Colonic mucosa (tissue), 4 donors: Measurements from ENCODE around the gene ACOX3. TPM values are rescaled to one million over a fixed set of nuclear protein-coding genes. Genes with fewer than 3 reads are reported as not detected.

Source experiments
- DNase-seq: peaks from one replicate; pipeline ENCODE4 v3.0.0-alpha.2; 2020
- H3K27ac ChIP-seq: fragments of 200-600 bp; one replicate; pipeline ENCODE4 v1.8.0; 2021
- H3K27me3 ChIP-seq: fragments of 200-600 bp; one replicate; pipeline ENCODE4 v1.8.0; 2021
- H3K36me3 ChIP-seq: fragments of 200-600 bp; one replicate; pipeline ENCODE4 v1.8.0; 2021
- H3K4me1 ChIP-seq: fragments of 200-600 bp; one replicate; pipeline ENCODE4 v1.8.0; 2021; ENCODE audit warnings: mild to moderate bottlenecking
- H3K4me3 ChIP-seq: fragments of 200-600 bp; one replicate; pipeline ENCODE4 v1.8.0; 2021
- H3K9ac ChIP-seq, 2 donors: one replicate each; pipeline ENCODE4 v1.7.0; 2013; ENCODE audit warnings: control low read depth in 2 of 2, low read depth in 2 of 2, low read length in 2 of 2
- H3K9me3 ChIP-seq: fragments of 200-600 bp; one replicate; pipeline ENCODE4 v1.8.0; 2021
- CTCF ChIP-seq: fragments of 200-600 bp; IDR thresholded peaks from one replicate; pipeline ENCODE4 v1.8.0; 2022; ENCODE audit warnings: antibody characterized with exemption, mild to moderate bottlenecking
- intact Hi-C: fragments of 100-400 bp; cut with DNase I; formaldehyde crosslinking; loops from one replicate; pipeline ENCODE4 v1.14.1; 2022
- total RNA-seq, 2 donors: library from RNA; stranded (reverse); fragmentation: NEBNext Ultra II Directional in 1 of 2; extraction: Animal tissue kit (Norgen Biotek cat#: 25700) in 1 of 2; gene quantifications; one replicate each; pipeline ENCODE4 v1.2.1, GENCODE V29; 2021
- donor health status: healthy.
- donor health status: DM: no; HTN: no; CAD: no.
- donor health status: DM: no; HTN: no; CAD: no.

The ACOX3 gene
- total RNA-seq, 2 donors from 2014 or later, result 19.9 to 26.1 TPM

- Histone ChIP-seq H3K36me3 (no peaks in the 10 kb centered on the region), H3K9me3 (no peaks in the 10 kb centered on the region), H3K4me3 (no peak overlapping the region), H3K9ac (no peak overlapping the region), H3K27me3 (no peaks in the 10 kb centered on the region), H3K4me1 (no peaks in the 10 kb centered on the region), H3K27ac (no peak overlapping the region)
- no peak for TF ChIP-seq CTCF
- DNase-seq, result no peak
- intact Hi-C loops, result no loop called here
Measured at GRCh38 chr4:8319731-8320385, 120.7 kb downstream of the ACOX3 start.

- Histone ChIP-seq H3K9ac (no peak overlapping the region), H3K36me3 (no peaks in the 10 kb centered on the region), H3K4me1 (no peaks in the 10 kb centered on the region), H3K9me3 (no peaks in the 10 kb centered on the region), H3K27me3 (no peaks in the 10 kb centered on the region), H3K27ac (no peak overlapping the region), H3K4me3 (no peak overlapping the region)
- DNase-seq, result no peak
- intact Hi-C loops, result no loop called here
- TF ChIP-seq CTCF, result no peak
Measured at GRCh38 chr4:8319061-8319460, 121.5 kb downstream of the ACOX3 start.

- H3K4me3 ChIP-seq, result no peak overlapping the region
- H3K9me3 ChIP-seq, result no peaks in the 10 kb centered on the region
- DNase-seq, result no peak
- no peak for TF ChIP-seq CTCF
- no peaks in the 10 kb centered on the region for H3K27me3 ChIP-seq
- H3K4me1 ChIP-seq, result no peaks in the 10 kb centered on the region
- no peak overlapping the region for H3K27ac ChIP-seq
- intact Hi-C loops, result no loop called here
- no peaks in the 10 kb centered on the region for H3K36me3 ChIP-seq
- H3K9ac ChIP-seq, result no peak overlapping the region
Measured at GRCh38 chr4:8318509-8318908, 122.0 kb downstream of the ACOX3 start.

GRCh38 chr4:8317474-8317873 is 123.0 kb downstream of the ACOX3 start:
- intact Hi-C loops, result no loop called here
- Histone ChIP-seq H3K27me3 (no peaks in the 10 kb centered on the region), H3K36me3 (no peaks in the 10 kb centered on the region), H3K4me1 (no peaks in the 10 kb centered on the region), H3K9ac (no peak overlapping the region), H3K9me3 (no peaks in the 10 kb centered on the region), H3K4me3 (no peak overlapping the region), H3K27ac (no peak overlapping the region)
- no peak for DNase-seq
- no peak for TF ChIP-seq CTCF

GRCh38 chr4:8316911-8317351 is 123.6 kb downstream of the ACOX3 start:
- intact Hi-C loops, result no loop called here
- H3K9me3 ChIP-seq, result no peaks in the 10 kb centered on the region
- no peaks in the 10 kb centered on the region for H3K36me3 ChIP-seq
- H3K27ac ChIP-seq, result no peak overlapping the region
- no peaks in the 10 kb centered on the region for H3K4me1 ChIP-seq
- DNase-seq, result no peak
- no peak for TF ChIP-seq CTCF
- H3K27me3 ChIP-seq, result no peaks in the 10 kb centered on the region
- H3K4me3 ChIP-seq, result no peak overlapping the region
- H3K9ac ChIP-seq, result no peak overlapping the region

Other genes with a start within 250 kb of the ACOX3 start
- 10 to 100 TPM; 10.8 to 22.5 TPM for gene SH3TC1, start 241.4 kb downstream of the ACOX3 start, total RNA-seq
- gene HTRA3, start 171.0 kb downstream of the ACOX3 start, total RNA-seq, result 1 to 10 TPM; 1.3 to 5.0 TPM
- 10 to 100 TPM; 10.3 to 15.6 TPM for gene TRMT44, start 54 bp upstream of the ACOX3 start, total RNA-seq
- gene GPR78, start 139.7 kb upstream of the ACOX3 start, total RNA-seq, result not detected
- gene CPZ, start 152.0 kb upstream of the ACOX3 start, total RNA-seq, result 1 to 10 TPM; 1.2 to 1.5 TPM